Mesenchymal stem cell (in vitro differentiated cells and primary cell): ENCODE results near the gene PRXL2A.
"Not testable (repeated sequence)": the region's sequence is repeated elsewhere in the genome, so short reads cannot be mapped to it uniquely, and the experiment has no call there.

Source experiments
- DNase-seq: peaks from one replicate; pipeline ENCODE4 v3.0.0-alpha.2; 2013
- H2AFZ ChIP-seq: one replicate; pipeline ENCODE4 v1.6.1; 2013; ENCODE audit warnings: low read depth, mild to moderate bottlenecking, control low read depth, inconsistent platforms, low read length, moderate library complexity
- H2AK5ac ChIP-seq: 2 replicates; pipeline ENCODE4 v1.6.1; 2013; ENCODE audit warnings: low read length, moderate library complexity, mild to moderate bottlenecking, inconsistent platforms; ENCODE audit not compliant: severe bottlenecking
- H2BK120ac ChIP-seq: one replicate; pipeline ENCODE4 v1.6.1; 2013; ENCODE audit warnings: low read depth, mild to moderate bottlenecking, inconsistent platforms, low read length, moderate library complexity
- H2BK12ac ChIP-seq, 2 experiments: one replicate each; pipeline ENCODE4 v1.6.1; 2013; ENCODE audit warnings: inconsistent platforms in 2 of 2, low read length in 2 of 2, mild to moderate bottlenecking in 2 of 2, moderate library complexity in 2 of 2, control low read depth in 1 of 2
- H2BK15ac ChIP-seq: one replicate; pipeline ENCODE4 v1.6.1; 2013; ENCODE audit warnings: mild to moderate bottlenecking, low read depth, inconsistent platforms; ENCODE audit not compliant: poor library complexity, severe bottlenecking
- H2BK5ac ChIP-seq: 2 replicates; pipeline ENCODE4 v1.6.1; 2013; ENCODE audit warnings: low read depth, mild to moderate bottlenecking, low read length, control low read depth, inconsistent platforms; ENCODE audit not compliant: poor library complexity, severe bottlenecking
- H3K14ac ChIP-seq, 2 experiments: one replicate each; pipeline ENCODE4 v1.6.1; 2013; ENCODE audit warnings: inconsistent platforms in 2 of 2, low read length in 2 of 2, control low read depth in 1 of 2, mild to moderate bottlenecking in 1 of 2, moderate library complexity in 1 of 2
- H3K18ac ChIP-seq, 2 experiments: one replicate each; pipeline ENCODE4 v1.6.1; 2013; ENCODE audit warnings: inconsistent platforms in 2 of 2, low read length in 2 of 2, control low read depth in 1 of 2, low read depth in 1 of 2, mild to moderate bottlenecking in 1 of 2
- H3K23ac ChIP-seq, 2 experiments: one replicate each; pipeline ENCODE4 v1.6.1; 2013; ENCODE audit warnings: inconsistent platforms in 2 of 2, low read length in 2 of 2, mild to moderate bottlenecking in 2 of 2, moderate library complexity in 2 of 2, control low read depth in 1 of 2
- H3K27ac ChIP-seq: 2 replicates; pipeline ENCODE4 v1.5.1; 2013; ENCODE audit warnings: mild to moderate bottlenecking, moderate library complexity, low read length, control low read depth, inconsistent platforms; ENCODE audit not compliant: poor library complexity, severe bottlenecking
- H3K27me3 ChIP-seq, 2 experiments: 2 replicates each; pipeline versions ENCODE4 v1.6.1 to v1.7.0; 2013; ENCODE audit warnings: low read length in 2 of 2, mild to moderate bottlenecking in 2 of 2, moderate library complexity in 2 of 2, control low read depth in 1 of 2, inconsistent platforms in 1 of 2; ENCODE audit not compliant: control insufficient read depth in 1 of 2, insufficient read depth in 1 of 2
- H3K36me3 ChIP-seq, 2 experiments: 2 replicates each; pipeline versions ENCODE4 v1.6.1 to v1.7.0; 2013; ENCODE audit warnings: low read length in 2 of 2, control low read depth in 1 of 2, inconsistent platforms in 1 of 2, low read depth in 1 of 2, mild to moderate bottlenecking in 1 of 2; ENCODE audit not compliant: insufficient read depth in 2 of 2, control insufficient read depth in 1 of 2
- H3K4ac ChIP-seq, 2 experiments: one replicate each; pipeline ENCODE4 v1.6.1; 2013; ENCODE audit warnings: inconsistent platforms in 2 of 2, low read length in 2 of 2, mild to moderate bottlenecking in 2 of 2, moderate library complexity in 2 of 2, control low read depth in 1 of 2, low read depth in 1 of 2
- H3K4me1 ChIP-seq: 2 replicates; pipeline ENCODE4 v1.6.1; 2013; ENCODE audit warnings: low read depth, low read length, control low read depth; ENCODE audit not compliant: control insufficient read depth, insufficient read depth
- H3K4me2 ChIP-seq: 2 replicates; pipeline ENCODE4 v1.6.1; 2013; ENCODE audit warnings: low read length, mild to moderate bottlenecking, inconsistent platforms; ENCODE audit not compliant: poor library complexity, severe bottlenecking
- H3K4me3 ChIP-seq, 2 experiments: 2 replicates each; pipeline versions ENCODE4 v1.5.1 to v1.7.0; 2013; ENCODE audit warnings: low read length in 2 of 2, mild to moderate bottlenecking in 2 of 2, control low read depth in 1 of 2, low read depth in 1 of 2; ENCODE audit not compliant: insufficient read depth in 1 of 2
- H3K79me1 ChIP-seq: replicated peaks from 2 replicates; pipeline ENCODE4 v1.6.1; 2013; ENCODE audit warnings: mild to moderate bottlenecking, control low read depth, low read length, inconsistent platforms; ENCODE audit not compliant: poor library complexity, severe bottlenecking
- H3K9ac ChIP-seq: 2 replicates; pipeline ENCODE4 v1.7.0; 2013; ENCODE audit warnings: mild to moderate bottlenecking, low read length, moderate library complexity
- H3K9me3 ChIP-seq: 2 replicates; pipeline ENCODE4 v1.7.0; 2013; ENCODE audit warnings: mild to moderate bottlenecking, low read length; ENCODE audit not compliant: control insufficient read depth
- H4K8ac ChIP-seq: one replicate; pipeline ENCODE4 v1.6.1; 2013; ENCODE audit warnings: inconsistent platforms, mild to moderate bottlenecking, low read length, moderate library complexity
- H4K91ac ChIP-seq: one replicate; pipeline ENCODE4 v1.6.1; 2013; ENCODE audit warnings: mild to moderate bottlenecking, low read length, inconsistent platforms
- WGBS: methylation state at CpG from one replicate; pipeline ENCODE4 v1.1.7; 2013; ENCODE audit warnings: mixed read lengths; 5-methylcytosine and 5-hydroxymethylcytosine counted together

PRXL2A gene

DNA sequence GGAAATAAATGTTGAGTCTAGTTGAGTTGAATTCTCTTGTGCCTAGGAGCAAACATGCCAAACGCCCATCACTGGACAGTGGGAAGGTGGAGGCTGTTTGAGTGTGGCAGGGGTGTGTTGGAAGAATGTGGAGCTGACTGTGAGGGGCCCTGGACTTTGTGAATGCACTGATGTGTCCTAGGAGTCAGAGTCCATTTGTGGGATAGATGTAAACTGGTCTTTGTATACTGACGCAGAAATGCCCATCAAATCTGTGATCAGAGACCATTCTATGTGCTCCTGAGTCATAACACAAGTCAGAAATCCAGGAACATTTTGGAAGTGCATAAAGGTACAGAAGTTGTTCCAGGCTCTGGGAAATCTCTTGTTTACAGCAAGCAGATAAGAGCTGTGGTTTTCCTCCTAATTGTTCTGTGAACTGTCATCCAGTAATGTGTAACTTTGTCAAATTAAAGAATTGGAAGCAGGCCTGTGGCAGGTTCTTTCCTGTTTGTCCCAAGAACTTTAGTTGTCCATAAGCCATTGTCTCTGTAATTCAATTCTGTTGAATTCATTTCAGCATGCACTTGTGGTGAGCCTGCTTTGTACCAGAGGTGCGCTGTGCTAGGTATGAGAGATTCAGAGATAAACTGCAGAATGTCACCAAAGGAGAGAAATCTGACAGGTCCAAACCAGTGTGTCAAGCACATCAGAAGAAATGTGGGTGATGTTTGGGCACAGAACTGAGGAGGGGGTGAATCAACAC is 7.6 kb downstream of the PRXL2A start:
- Histone ChIP-seq H3K36me3 (peaks cover under 1 to 11% of the 10 kb centered on the region in 2 experiments), H2AFZ (no peak overlapping the region), H4K8ac (peak overlapping the region; percentile 75), H2AK5ac (no peak overlapping the region), H3K79me1 (peaks cover 36% of the 10 kb centered on the region), H3K27me3 (no peaks in the 10 kb centered on the region), H3K27ac (no peak overlapping the region), H2BK12ac (peak overlapping the region; percentile 11 to 76), H2BK15ac (no peak overlapping the region), H3K18ac (peak overlapping the region; percentile 47 to 78), H3K14ac (no peak overlapping the region), H2BK5ac (no peak overlapping the region), H4K91ac (no peak overlapping the region), H3K23ac (no peak overlapping the region), H3K9me3 (no peaks in the 10 kb centered on the region), H2BK120ac (no peak overlapping the region), H3K4me1 (peaks cover 31% of the 10 kb centered on the region), H3K4me2 (no peak overlapping the region), H3K9ac (no peak overlapping the region), H3K4me3 (no peak overlapping the region), H3K4ac (peak overlapping the region in 1 of 2 experiments; percentile 40)
- peak; percentile 34 for DNase-seq
- 60% methylated on average over 3 of the region's 3 CpGs for WGBS

DNA sequence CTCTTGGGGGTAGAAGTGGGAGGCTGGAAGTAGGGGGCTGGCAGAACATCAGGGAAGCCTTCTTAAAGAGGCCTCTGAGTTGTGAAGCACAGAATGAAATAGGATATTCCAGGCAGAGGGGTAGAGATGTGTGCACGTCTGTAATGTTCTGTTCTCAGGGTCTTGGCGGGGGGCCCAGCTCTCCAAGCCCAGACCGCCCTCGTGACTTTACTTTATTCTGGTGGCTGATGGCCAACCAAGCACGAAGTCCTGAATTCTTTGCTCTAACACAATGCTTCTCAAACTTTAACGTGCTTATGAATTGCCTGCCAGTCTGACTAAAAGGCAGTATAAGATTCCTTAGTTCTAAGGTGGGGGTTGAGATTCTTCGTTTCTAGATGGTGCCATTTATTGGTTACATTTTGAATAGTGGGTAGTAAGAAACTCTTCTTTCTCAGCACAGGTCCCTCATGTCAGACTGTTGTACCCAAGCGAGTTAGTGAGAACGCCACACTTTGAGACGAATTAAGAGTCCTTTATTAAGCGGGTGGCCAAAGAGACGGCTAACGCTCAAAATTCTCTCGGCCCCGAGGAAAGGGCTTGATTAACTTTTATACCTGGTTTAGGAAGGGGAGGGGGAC is 8.2 kb downstream of the PRXL2A start:
- Histone ChIP-seq H3K4ac (peak overlapping the region in 1 of 2 experiments; percentile 40), H3K4me3 (no peak overlapping the region), H2BK12ac (no peak overlapping the region), H2BK15ac (no peak overlapping the region), H3K9ac (no peak overlapping the region), H3K27ac (no peak overlapping the region), H3K79me1 (peaks cover 36% of the 10 kb centered on the region), H3K36me3 (peaks cover 5 to 16% of the 10 kb centered on the region in 2 experiments), H2AFZ (no peak overlapping the region), H3K23ac (no peak overlapping the region), H4K8ac (peak overlapping the region; percentile 75), H3K27me3 (no peaks in the 10 kb centered on the region), H4K91ac (no peak overlapping the region), H3K9me3 (no peaks in the 10 kb centered on the region), H3K14ac (no peak overlapping the region), H3K4me1 (peaks cover 24% of the 10 kb centered on the region), H2BK5ac (no peak overlapping the region), H2AK5ac (no peak overlapping the region), H2BK120ac (no peak overlapping the region), H3K18ac (peak overlapping the region; percentile 47 to 54), H3K4me2 (no peak overlapping the region)
- peak; percentile 49 for DNase-seq
- 58% methylated on average over 15 of the region's 15 CpGs for WGBS

DNA sequence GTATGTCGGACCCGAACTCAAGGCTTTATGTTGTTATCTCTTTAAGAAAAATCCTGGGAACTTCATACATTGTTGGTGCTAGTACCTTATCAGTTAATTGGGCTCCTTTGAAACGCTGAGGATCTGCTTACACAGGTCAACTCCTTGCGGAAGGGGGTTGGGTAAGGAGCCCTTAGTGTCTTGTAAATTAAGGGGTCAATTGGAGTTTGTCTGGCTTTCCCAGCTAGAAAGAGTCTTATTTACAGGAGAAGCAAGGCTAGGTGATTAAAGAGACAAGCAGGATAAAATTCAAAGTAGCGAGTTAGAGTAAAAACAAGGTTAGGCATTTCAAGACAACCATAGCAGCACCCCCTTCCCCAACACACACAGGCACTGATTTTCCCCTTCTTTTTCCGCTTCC is 8.9 kb downstream of the PRXL2A start:
- not testable (repeated sequence) for H3K18ac ChIP-seq, H3K14ac ChIP-seq, DNase-seq, H3K9ac ChIP-seq, H4K91ac ChIP-seq, H4K8ac ChIP-seq, H3K4ac ChIP-seq, H3K9me3 ChIP-seq, H2AFZ ChIP-seq, H3K4me3 ChIP-seq, H2BK12ac ChIP-seq, H2BK120ac ChIP-seq, H2BK15ac ChIP-seq, H2AK5ac ChIP-seq, H3K27ac ChIP-seq, H3K27me3 ChIP-seq, H3K23ac ChIP-seq, H3K4me2 ChIP-seq, H2BK5ac ChIP-seq
- Histone ChIP-seq H3K36me3 (peaks cover 5 to 16% of the 10 kb centered on the region in 2 experiments), H3K79me1 (peaks cover 34% of the 10 kb centered on the region), H3K4me1 (peaks cover 23% of the 10 kb centered on the region)
- WGBS: 60% methylated on average over 6 of the region's 6 CpGs

DNA sequence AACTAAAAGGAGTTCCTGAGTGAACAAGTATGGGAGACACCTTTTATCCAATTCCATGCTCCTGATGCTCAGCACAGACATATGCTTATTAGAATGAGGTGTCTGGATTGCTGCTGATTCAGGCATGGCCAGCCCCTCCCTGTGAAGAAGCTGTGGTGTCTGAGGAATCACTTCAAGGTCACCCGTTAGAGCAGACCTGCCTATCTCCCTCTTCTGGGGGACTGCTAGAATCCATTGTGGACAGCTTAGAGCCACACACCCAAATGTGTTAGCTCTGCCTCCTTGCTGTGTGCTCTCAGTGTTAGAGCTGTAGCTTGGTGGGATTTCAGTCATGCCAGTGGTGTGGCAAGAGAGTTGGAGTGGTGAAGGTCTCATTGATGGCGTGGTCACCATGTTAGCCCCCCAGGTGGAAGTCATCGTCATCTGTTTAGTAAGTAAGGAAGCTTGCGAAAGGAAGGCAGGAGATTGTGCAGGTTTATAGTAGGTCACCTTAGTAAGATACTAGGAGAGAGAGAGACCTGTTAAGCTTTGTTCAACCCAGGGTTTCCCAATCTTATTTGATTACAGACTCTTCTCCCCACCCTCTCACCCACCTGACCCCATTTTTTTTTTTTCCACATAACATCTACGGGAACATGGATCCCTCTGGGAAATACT is 12.8 kb downstream of the PRXL2A start:
- Histone ChIP-seq H3K79me1 (peaks cover 13% of the 10 kb centered on the region), H3K23ac (no peak overlapping the region), H3K9me3 (no peaks in the 10 kb centered on the region), H2BK120ac (no peak overlapping the region), H2BK15ac (no peak overlapping the region), H4K91ac (no peak overlapping the region), H3K18ac (no peak overlapping the region), H3K4me1 (peaks cover 6% of the 10 kb centered on the region), H3K4ac (no peak overlapping the region), H3K4me3 (no peak overlapping the region), H2BK5ac (no peak overlapping the region), H3K4me2 (no peak overlapping the region), H2BK12ac (no peak overlapping the region), H3K9ac (no peak overlapping the region), H2AK5ac (no peak overlapping the region), H3K36me3 (peaks cover 20 to 26% of the 10 kb centered on the region in 2 experiments), H2AFZ (no peak overlapping the region), H3K14ac (peak overlapping the region in 1 of 2 experiments; percentile 53), H3K27me3 (no peaks in the 10 kb centered on the region), H3K27ac (no peak overlapping the region), H4K8ac (no peak overlapping the region)
- DNase-seq: no peak
- WGBS: 96% methylated on average over 3 of the region's 5 CpGs
